Neutrophil (primary cell): ENCODE data around the gene ZNF519.

ENCODE experiments used
- H3K27ac ChIP-seq: fragments of 200-600 bp; sonication (generic); 2 replicates; pipeline ENCODE4 v1.5.1; 2016; ENCODE audit warnings: mild to moderate bottlenecking, moderate library complexity
- H3K27me3 ChIP-seq: fragments of 200-600 bp; sonication (generic); 2 replicates; pipeline ENCODE4 v1.6.0; 2016; ENCODE audit warnings: mild to moderate bottlenecking
- H3K36me3 ChIP-seq: fragments of 200-600 bp; sonication (generic); 2 replicates; pipeline ENCODE4 v1.5.1; 2017
- H3K4me1 ChIP-seq, 2 experiments: fragments of 200-600 bp in 1 of 2; sonication (generic) in 1 of 2; 1 replicate in 1 of 2; 2 replicates in 1 of 2; pipeline versions ENCODE4 v1.5.1 to v1.6.1; 2013 to 2016; ENCODE audit warnings: low read depth in 1 of 2, low read length in 1 of 2, mild to moderate bottlenecking in 1 of 2, moderate library complexity in 1 of 2; ENCODE audit not compliant: control insufficient read depth in 1 of 2, insufficient read depth in 1 of 2
- H3K4me3 ChIP-seq, 2 experiments: fragments of 200-600 bp in 1 of 2; sonication (generic) in 1 of 2; 1 replicate in 1 of 2; 2 replicates in 1 of 2; pipeline ENCODE4 v1.5.1; 2013 to 2016; ENCODE audit warnings: low read depth in 1 of 2, low read length in 1 of 2, mild to moderate bottlenecking in 1 of 2, moderate library complexity in 1 of 2
- H3K9me3 ChIP-seq: fragments of 200-600 bp; sonication (generic); 2 replicates; pipeline ENCODE4 v1.5.1; 2016
- TF ChIP-seq, protein P1 (sequence below): fragments of 200-600 bp; sonication (generic); IDR thresholded peaks from 2 replicates; pipeline ENCODE4 v1.5.1; 2016; ENCODE audit warnings: antibody characterized with exemption

Gene ZNF519

DNA sequence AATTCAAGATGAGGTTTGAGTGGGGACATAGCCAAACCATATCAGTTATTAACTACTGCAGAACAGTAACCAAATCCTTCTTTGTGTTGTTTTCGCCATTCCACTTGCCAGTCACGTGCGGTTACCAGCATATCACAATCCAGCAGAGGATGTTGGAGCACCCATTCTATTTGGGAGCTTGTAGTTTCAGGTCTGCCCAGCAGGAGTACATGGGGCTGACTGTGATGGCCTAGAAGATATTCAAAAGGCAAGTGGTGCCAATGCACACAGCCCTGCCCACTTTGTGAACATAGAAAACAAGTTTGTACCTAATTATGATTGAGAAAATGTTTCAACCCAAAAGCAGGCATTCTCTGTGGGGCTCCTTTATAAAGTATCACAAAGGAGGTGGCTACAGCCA is 57.0 kb downstream of the ZNF519 start:
- H3K9me3 ChIP-seq, result no peaks in the 10 kb centered on the region
- H3K4me3 ChIP-seq, result no peak overlapping the region
- no peaks in the 10 kb centered on the region for H3K4me1 ChIP-seq
- no peaks in the 10 kb centered on the region for H3K36me3 ChIP-seq
- no peak overlapping the region for H3K27ac ChIP-seq
- H3K27me3 ChIP-seq, result no peaks in the 10 kb centered on the region
- TF ChIP-seq, protein P1, sequence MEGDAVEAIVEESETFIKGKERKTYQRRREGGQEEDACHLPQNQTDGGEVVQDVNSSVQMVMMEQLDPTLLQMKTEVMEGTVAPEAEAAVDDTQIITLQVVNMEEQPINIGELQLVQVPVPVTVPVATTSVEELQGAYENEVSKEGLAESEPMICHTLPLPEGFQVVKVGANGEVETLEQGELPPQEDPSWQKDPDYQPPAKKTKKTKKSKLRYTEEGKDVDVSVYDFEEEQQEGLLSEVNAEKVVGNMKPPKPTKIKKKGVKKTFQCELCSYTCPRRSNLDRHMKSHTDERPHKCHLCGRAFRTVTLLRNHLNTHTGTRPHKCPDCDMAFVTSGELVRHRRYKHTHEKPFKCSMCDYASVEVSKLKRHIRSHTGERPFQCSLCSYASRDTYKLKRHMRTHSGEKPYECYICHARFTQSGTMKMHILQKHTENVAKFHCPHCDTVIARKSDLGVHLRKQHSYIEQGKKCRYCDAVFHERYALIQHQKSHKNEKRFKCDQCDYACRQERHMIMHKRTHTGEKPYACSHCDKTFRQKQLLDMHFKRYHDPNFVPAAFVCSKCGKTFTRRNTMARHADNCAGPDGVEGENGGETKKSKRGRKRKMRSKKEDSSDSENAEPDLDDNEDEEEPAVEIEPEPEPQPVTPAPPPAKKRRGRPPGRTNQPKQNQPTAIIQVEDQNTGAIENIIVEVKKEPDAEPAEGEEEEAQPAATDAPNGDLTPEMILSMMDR, result no peak

DNA sequence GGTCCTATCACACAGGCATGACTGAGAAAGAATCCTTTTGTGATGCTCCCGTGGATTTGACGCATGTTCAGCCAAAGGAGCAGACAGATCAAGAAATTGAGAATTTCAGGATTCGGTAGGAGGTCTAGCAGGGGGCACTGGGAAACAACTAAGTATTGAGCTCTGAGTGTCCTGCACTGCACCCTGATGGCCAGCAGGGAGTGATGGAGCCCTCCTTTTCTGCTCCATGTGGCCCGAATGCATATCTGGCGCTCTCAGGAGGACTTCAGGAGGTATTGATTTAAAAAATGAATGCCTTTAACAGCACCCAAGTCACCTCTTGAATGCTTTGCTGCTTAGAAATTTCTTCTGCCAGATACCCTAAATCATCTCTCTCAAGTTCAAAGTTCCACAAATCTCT is 58.0 kb downstream of the ZNF519 start:
- Histone ChIP-seq H3K9me3 (no peaks in the 10 kb centered on the region), H3K27me3 (no peaks in the 10 kb centered on the region), H3K27ac (no peak overlapping the region), H3K4me3 (no peak overlapping the region), H3K4me1 (no peaks in the 10 kb centered on the region), H3K36me3 (no peaks in the 10 kb centered on the region)
- TF ChIP-seq, protein P1, result no peak

DNA sequence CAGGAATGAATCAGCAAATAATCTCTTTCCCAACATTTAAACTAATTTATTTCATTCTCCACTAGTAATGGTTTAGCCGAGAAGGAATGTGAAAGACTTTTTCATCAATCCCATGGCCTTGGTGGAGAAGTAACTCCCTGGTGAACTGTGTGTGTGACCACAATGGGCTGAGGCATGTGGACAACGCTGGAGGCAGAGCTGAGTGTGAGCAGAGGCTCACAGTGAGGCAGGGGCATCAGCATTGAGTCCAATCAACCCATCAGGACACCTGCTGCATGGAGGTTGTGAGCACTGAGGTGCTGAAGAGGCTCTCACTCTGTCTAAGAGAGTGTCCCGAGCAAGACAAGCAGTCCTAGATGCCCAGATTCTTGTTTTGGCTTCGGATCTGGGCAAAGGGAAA is 78.6 kb downstream of the ZNF519 start:
- no peaks in the 10 kb centered on the region for H3K36me3 ChIP-seq
- H3K4me1 ChIP-seq, result no peaks in the 10 kb centered on the region
- no peaks in the 10 kb centered on the region for H3K9me3 ChIP-seq
- TF ChIP-seq, protein P1, result no peak
- no peak overlapping the region for H3K27ac ChIP-seq
- H3K27me3 ChIP-seq, result no peaks in the 10 kb centered on the region
- H3K4me3 ChIP-seq, result no peak overlapping the region
